A549 (cell line): ENCODE measurements around the gene SF3A1. TPM values are rescaled to one million over a fixed set of nuclear protein-coding genes. Genes with fewer than 3 reads are reported as not detected.
"Not testable (repeated sequence)": the region's sequence is repeated elsewhere in the genome, so short reads cannot be mapped to it uniquely, and the experiment has no call there.

Experiments
- ATAC-seq, 2 experiments: fragments of 200-7000 bp in 1 of 2; fragments of >200 bp in 1 of 2; cut with Nextera tagmentation in 1 of 2; cut with Tn5 transposase in 1 of 2; 3 replicates each; pipeline versions ENCODE4 v1.8.0 to v1.9.1; 2018 to 2020; ENCODE audit warnings: mild to moderate bottlenecking in 1 of 2, moderate library complexity in 1 of 2
- CTCF ChIA-PET: fragments of 300-600 bp; sonication (Branson Sonifier 250); formaldehyde crosslinking; extraction: SDS; loops from one replicate; lab custom pipeline; 2021; ENCODE audit warnings: antibody characterized with exemption, inconsistent platforms; lab: Yijun Ruan, JAX
- POLR2A ChIA-PET: fragments of 350-600 bp; formaldehyde crosslinking; extraction: SDS; loops from one replicate; lab custom pipeline; 2021; ENCODE audit warnings: antibody characterized with exemption, inconsistent platforms; lab: Yijun Ruan, JAX
- DNase-seq, 2 experiments: peaks; one replicate each; pipeline versions ENCODE4 v3.0.0 to v3.0.0-alpha.2; 2011 to 2016; ENCODE audit warnings: low read depth in 1 of 2, low spot score in 1 of 2
- FAIRE-seq: peaks from 2 replicates; lab custom pipeline; 2011; peaks lifted over from hg19 to GRCh38; lab: Jason Lieb, UNC
- H3K27ac ChIP-seq, 2 experiments: fragments of >200 bp; sonication (Bioruptor Twin); formaldehyde crosslinking; 3 replicates each; pipeline ENCODE4 v1.5.1; 2016 to 2017
- H3K4me1 ChIP-seq: fragments of >200 bp; sonication (Bioruptor Twin); formaldehyde crosslinking; 3 replicates; pipeline ENCODE4 v1.6.1; 2016
- H3K4me2 ChIP-seq: fragments of >200 bp; sonication (Bioruptor Twin); formaldehyde crosslinking; 3 replicates; pipeline ENCODE4 v1.6.1; 2016
- H3K4me3 ChIP-seq: fragments of >200 bp; sonication (Bioruptor Twin); formaldehyde crosslinking; 3 replicates; pipeline ENCODE4 v1.5.1; 2016
- H3K9me3 ChIP-seq: fragments of >200 bp; sonication (Bioruptor Twin); formaldehyde crosslinking; 3 replicates; pipeline ENCODE4 v1.6.1; 2016
- BCL3 ChIP-seq: fragments of >200 bp; sonication (Bioruptor Twin); formaldehyde crosslinking; IDR thresholded peaks from 3 replicates; pipeline ENCODE4 v1.6.1; 2016
- CBX2 ChIP-seq: fragments of 200-600 bp; sonication (generic); IDR thresholded peaks from 2 replicates; pipeline ENCODE4 v1.6.1; 2016; ENCODE audit warnings: low read depth, mild to moderate bottlenecking, borderline replicate concordance
- CEBPB ChIP-seq, 2 experiments: fragments of >200 bp in 1 of 2; sonication (Bioruptor Twin) in 1 of 2; formaldehyde crosslinking in 1 of 2; IDR thresholded peaks; 2 replicates each; pipeline ENCODE4 v1.6.1; 2012 to 2016
- CTCF ChIP-seq: fragments of >200 bp; sonication (Bioruptor Twin); formaldehyde crosslinking; IDR thresholded peaks from 3 replicates; pipeline ENCODE4 v1.5.1; 2016
- EHF ChIP-seq: fragments of 250-450 bp; sonication (Bioruptor Pico); IDR thresholded peaks from 2 replicates; pipeline ENCODE4 v1.5.0; 2020; ENCODE audit warnings: mild to moderate bottlenecking
- EHMT2 ChIP-seq: fragments of 200-600 bp; sonication (generic); IDR thresholded peaks from 2 replicates; pipeline ENCODE4 v1.6.1; 2016; ENCODE audit warnings: antibody characterized with exemption, low read depth, mild to moderate bottlenecking, moderate library complexity
- EP300 ChIP-seq, 2 experiments: fragments of >200 bp; sonication (Bioruptor Twin); formaldehyde crosslinking; IDR thresholded peaks; 2 replicates in 1 of 2; 3 replicates in 1 of 2; pipeline ENCODE4 v1.6.1; 2016 to 2017
- ESRRA ChIP-seq: fragments of 150-350 bp; IDR thresholded peaks from 2 replicates; pipeline ENCODE4 v1.6.1; 2014; ENCODE audit warnings: mild to moderate bottlenecking, low read length, borderline replicate concordance
- FOSB ChIP-seq: fragments of 250-450 bp; sonication (Bioruptor Pico); IDR thresholded peaks from 2 replicates; pipeline ENCODE4 v1.5.0; 2020; ENCODE audit warnings: mild to moderate bottlenecking, moderate library complexity
- FOSL2 ChIP-seq, 2 experiments: fragments of 450-650 bp in 1 of 2; fragments of >200 bp in 1 of 2; sonication (Bioruptor Twin) in 1 of 2; formaldehyde crosslinking; IDR thresholded peaks; 2 replicates each; pipeline versions ENCODE4 v1.5.0 to v1.6.1; 2016 to 2020; ENCODE audit warnings: mild to moderate bottlenecking in 1 of 2, moderate library complexity in 1 of 2
- HDAC2 ChIP-seq: fragments of 200-600 bp; sonication (generic); IDR thresholded peaks from 2 replicates; pipeline ENCODE4 v1.6.1; 2016
- HMGXB4 ChIP-seq: fragments of 250-450 bp; sonication (Bioruptor Pico); IDR thresholded peaks from 2 replicates; pipeline ENCODE4 v1.5.0; 2021; ENCODE audit warnings: mild to moderate bottlenecking, moderate library complexity, borderline replicate concordance
- HOXA7 ChIP-seq: fragments of 250-450 bp; sonication (Bioruptor Pico); IDR thresholded peaks from 2 replicates; pipeline ENCODE4 v1.5.0; 2020; ENCODE audit warnings: mild to moderate bottlenecking, moderate library complexity
- HOXB5 ChIP-seq: fragments of 250-450 bp; sonication (Bioruptor Pico); IDR thresholded peaks from 2 replicates; pipeline ENCODE4 v1.5.0; 2020; ENCODE audit warnings: mild to moderate bottlenecking, moderate library complexity
- JUNB ChIP-seq: fragments of >200 bp; sonication (Bioruptor Twin); formaldehyde crosslinking; IDR thresholded peaks from 2 replicates; pipeline ENCODE4 v1.6.1; 2016
- KDM1A ChIP-seq: fragments of 200-600 bp; sonication (generic); IDR thresholded peaks from 2 replicates; pipeline ENCODE4 v1.6.1; 2016; ENCODE audit warnings: low read depth, mild to moderate bottlenecking
- KDM5A ChIP-seq: fragments of 200-600 bp; sonication (generic); IDR thresholded peaks from 2 replicates; pipeline ENCODE4 v1.6.1; 2016; ENCODE audit warnings: antibody characterized with exemption, mild to moderate bottlenecking
- MAX ChIP-seq: IDR thresholded peaks from 2 replicates; pipeline ENCODE4 v1.6.1; 2012
- MYC ChIP-seq: IDR thresholded peaks from 2 replicates; pipeline ENCODE4 v1.6.1; 2012; ENCODE audit warnings: mild to moderate bottlenecking, inconsistent platforms, low read length, improper control_type of control experiment, borderline replicate concordance
- POLR2AphosphoS2 ChIP-seq: conservative IDR thresholded peaks from 2 replicates; pipeline ENCODE4 v1.6.1; 2012; ENCODE audit warnings: low read length, improper control_type of control experiment, inconsistent platforms
- RFX5 ChIP-seq: fragments of 450-650 bp; IDR thresholded peaks from 2 replicates; pipeline ENCODE4 v1.7.1; 2014; ENCODE audit warnings: antibody characterized with exemption, mild to moderate bottlenecking, moderate library complexity
- RNF2 ChIP-seq: fragments of 200-600 bp; sonication (generic); IDR thresholded peaks from 2 replicates; pipeline ENCODE4 v1.6.1; 2016; ENCODE audit warnings: low read depth, mild to moderate bottlenecking, antibody characterized with exemption, moderate library complexity, borderline replicate concordance
- SMC3 ChIP-seq: fragments of >200 bp; sonication (Bioruptor Twin); formaldehyde crosslinking; IDR thresholded peaks from 3 replicates; pipeline ENCODE4 v1.6.1; 2018; ENCODE audit warnings: inconsistent platforms
- SREBF2 ChIP-seq: fragments of 450-650 bp; IDR thresholded peaks from 2 replicates; pipeline ENCODE4 v1.6.1; 2014; ENCODE audit warnings: mild to moderate bottlenecking, moderate library complexity
- TFCP2L1 ChIP-seq: fragments of 250-450 bp; sonication (Bioruptor Pico); IDR thresholded peaks from 2 replicates; pipeline ENCODE4 v1.5.0; 2021; ENCODE audit warnings: mild to moderate bottlenecking
- TP53 ChIP-seq: fragments of 250-450 bp; sonication (Bioruptor Pico); IDR thresholded peaks from 2 replicates; pipeline ENCODE4 v1.5.0; 2021; ENCODE audit warnings: mild to moderate bottlenecking, moderate library complexity
- USF2 ChIP-seq: fragments of 450-650 bp; IDR thresholded peaks from 2 replicates; pipeline ENCODE4 v1.6.1; 2014; ENCODE audit warnings: antibody characterized with exemption
- ZNF302 ChIP-seq: fragments of 250-450 bp; sonication (Bioruptor Pico); IDR thresholded peaks from 2 replicates; pipeline ENCODE4 v1.9.0; 2021; ENCODE audit warnings: inconsistent platforms, mild to moderate bottlenecking, moderate library complexity
- WGBS: methylation state at CpG from one replicate; pipeline ENCODE4 v1.1.6; 2017; ENCODE audit errors: missing lambda C conversion rate; 5-methylcytosine and 5-hydroxymethylcytosine counted together
- polyA plus RNA-seq, 4 experiments: library from polyadenylated mRNA; depleted of rRNA in 3 of 4; stranded (reverse); fragments of >200 nt; fragmentation: RNase III in 1 of 4; extraction: RNeasy Plus Mini Kit Qiagen cat#74134 plus additional on column Dnase treatment in 1 of 4; gene quantifications; 2 replicates in 3 of 4; 3 replicates in 1 of 4; pipeline ENCODE4 v1.2.3, GENCODE V29; 2011 to 2017

SF3A1 gene
- polyA plus RNA-seq, 2 of the 4 experiments (the other 2 are of a cell fraction), result 47.0 to 57.9 TPM

- H3K27ac ChIP-seq, result no peak overlapping the region
- ChIA-PET POLR2A (no interaction called here), CTCF (interaction anchor here (0.8 to 2.9 kb wide), 3 partner anchors 17 to 39 kb away, joined by 3 to 12 read pairs (median 3); partner anchors contain the start of gene RNF215)
- no peak for DNase-seq
- no peak for ATAC-seq
- H3K9me3 ChIP-seq, result no peaks in the 10 kb centered on the region
- peaks cover 12% of the 10 kb centered on the region for H3K4me1 ChIP-seq
- TF ChIP-seq HMGXB4 (CRISPR knock-in tag), result no peak
- no peak for TF ChIP-seq KDM5A
- TF ChIP-seq ESRRA, result no peak
- no peak for TF ChIP-seq FOSB
- no peak for TF ChIP-seq SREBF2
- no peak for TF ChIP-seq TFCP2L1 (CRISPR knock-in tag)
- no peak for TF ChIP-seq EHMT2
- no peak for TF ChIP-seq RNF2
- no peak for TF ChIP-seq KDM1A
- no peak for TF ChIP-seq HDAC2
- no peak for TF ChIP-seq TP53 (CRISPR knock-in tag)
- no peak for TF ChIP-seq CEBPB (IDR thresholded peaks at IDR 0.05)
- TF ChIP-seq RFX5, result no peak
- no peak for TF ChIP-seq CTCF
- no peak for TF ChIP-seq ZNF302 (CRISPR knock-in tag)
- no peak for TF ChIP-seq JUNB
- no peak for TF ChIP-seq FOSL2 (IDR thresholded peaks at IDR 0.05)
- TF ChIP-seq FOSL2 (CRISPR knock-in tag; IDR thresholded peaks at IDR 0.05), result no peak
- no peak for TF ChIP-seq CBX2
- no peak for TF ChIP-seq BCL3
- no peak for TF ChIP-seq MAX
- H3K4me3 ChIP-seq, result no peak overlapping the region
- H3K4me2 ChIP-seq, result no peak overlapping the region
- FAIRE-seq, result no peak
- WGBS, result 90% methylated on average over 3 of the region's 4 CpGs
Measured at GRCh38 chr22:30405731-30406130, 49.0 kb upstream of the SF3A1 start.

- no peak for TF ChIP-seq BCL3
- no peak for TF ChIP-seq RFX5
- TF ChIP-seq POLR2AphosphoS2, result no peak
- TF ChIP-seq USF2, result no peak
- TF ChIP-seq HOXB5 (CRISPR knock-in tag), result no peak
- no peak for TF ChIP-seq RNF2
- no peak for TF ChIP-seq EHMT2
- TF ChIP-seq KDM5A, result no peak
- TF ChIP-seq MYC, result no peak
- no peak for TF ChIP-seq EP300 (IDR thresholded peaks at IDR 0.05)
- no peak for TF ChIP-seq HDAC2
- TF ChIP-seq SMC3, result no peak
- no peak for TF ChIP-seq SREBF2
- no peak for TF ChIP-seq EHF (CRISPR knock-in tag)
- no peak for TF ChIP-seq HOXA7 (CRISPR knock-in tag)
- TF ChIP-seq CBX2, result no peak
- WGBS, result 95% methylated on average over 6 of the region's 6 CpGs
- DNase-seq (no peak), FAIRE-seq (no peak), ATAC-seq (no peak)
- ChIA-PET CTCF (no interaction called here), POLR2A (no interaction called here)
- Histone ChIP-seq H3K4me1 (peaks cover 12% of the 10 kb centered on the region), H3K4me3 (no peak overlapping the region), H3K4me2 (no peak overlapping the region), H3K27ac (no peak overlapping the region), H3K9me3 (no peaks in the 10 kb centered on the region)
Measured at GRCh38 chr22:30404307-30404706, 47.6 kb upstream of the SF3A1 start.

GRCh38 chr22:30402766-30403104 lies 46.0 kb upstream of the SF3A1 start:
- POLR2A ChIA-PET, result interaction anchor here (1.4 kb wide), 1 partner anchor 21 kb away, joined by 5 read pairs; no protein-coding TSS in a partner anchor
- not testable (repeated sequence) for FAIRE-seq

More at GRCh38 chr22:30402766-30403104, 46.0 kb upstream of the SF3A1 start:
- 95% methylated on average over 5 of the region's 5 CpGs for WGBS
- H3K4me1 ChIP-seq, result peaks cover 15% of the 10 kb centered on the region
- not testable (repeated sequence) for ATAC-seq, DNase-seq, H3K4me3 ChIP-seq, H3K4me2 ChIP-seq, H3K27ac ChIP-seq, H3K9me3 ChIP-seq
- CTCF ChIA-PET, result interaction anchor here (0.9 to 1.7 kb wide), 3 partner anchors 12 to 115 kb away, joined by 3 to 6 read pairs (median 3); no protein-coding TSS in a partner anchor
